ENCODE results near the gene ARL15. TPM values are rescaled to one million over a fixed set of nuclear protein-coding genes. Genes with fewer than 3 reads are reported as not detected.

The ARL15 gene
- total and polyA plus RNA-seq, 9 of the 15 experiments (the other 6 are each of a cell fraction or from before 2014, with no cell fraction given) = 18.5 to 80.4 (median 57.0) TPM

GRCh38 chr5:54310433-54311175 is at the start of gene ARL15 (continued):
- TF ChIP-seq, protein P1, sequence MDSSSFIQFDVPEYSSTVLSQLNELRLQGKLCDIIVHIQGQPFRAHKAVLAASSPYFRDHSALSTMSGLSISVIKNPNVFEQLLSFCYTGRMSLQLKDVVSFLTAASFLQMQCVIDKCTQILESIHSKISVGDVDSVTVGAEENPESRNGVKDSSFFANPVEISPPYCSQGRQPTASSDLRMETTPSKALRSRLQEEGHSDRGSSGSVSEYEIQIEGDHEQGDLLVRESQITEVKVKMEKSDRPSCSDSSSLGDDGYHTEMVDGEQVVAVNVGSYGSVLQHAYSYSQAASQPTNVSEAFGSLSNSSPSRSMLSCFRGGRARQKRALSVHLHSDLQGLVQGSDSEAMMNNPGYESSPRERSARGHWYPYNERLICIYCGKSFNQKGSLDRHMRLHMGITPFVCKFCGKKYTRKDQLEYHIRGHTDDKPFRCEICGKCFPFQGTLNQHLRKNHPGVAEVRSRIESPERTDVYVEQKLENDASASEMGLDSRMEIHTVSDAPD (CRISPR knock-in tag; IDR thresholded peaks at IDR 0.05) = no peak
- TF ChIP-seq ZNF134 (CRISPR knock-in tag; conservative IDR thresholded peaks at IDR 0.05) (no peak), SMAD3 (CRISPR knock-in tag; conservative IDR thresholded peaks at IDR 0.05) (peak; percentile 74), SMAD2 (IDR thresholded peaks at IDR 0.05; ENCODE audit: low read depth, low read length) (no peak), HIVEP1 (CRISPR knock-in tag; IDR thresholded peaks at IDR 0.05) (0 out of 2 replicates have a peak, but pooled peaks have one; percentile 17), HLTF (IDR thresholded peaks at IDR 0.05) (peak; percentile 82), AFF1 (IDR thresholded peaks at IDR 0.05; ENCODE audit: low read depth in 1 of 2, partially characterized antibody in 2 of 2) (peak; percentile 61 to 76), POU5F1 (IDR thresholded peaks at IDR 0.05; ENCODE audit: borderline replicate concordance, low read depth, low read length, partially characterized antibody) (no peak), ARHGAP35 (IDR thresholded peaks at IDR 0.05; ENCODE audit: partially characterized antibody) (no peak)
- TF ChIP-seq, protein P2, sequence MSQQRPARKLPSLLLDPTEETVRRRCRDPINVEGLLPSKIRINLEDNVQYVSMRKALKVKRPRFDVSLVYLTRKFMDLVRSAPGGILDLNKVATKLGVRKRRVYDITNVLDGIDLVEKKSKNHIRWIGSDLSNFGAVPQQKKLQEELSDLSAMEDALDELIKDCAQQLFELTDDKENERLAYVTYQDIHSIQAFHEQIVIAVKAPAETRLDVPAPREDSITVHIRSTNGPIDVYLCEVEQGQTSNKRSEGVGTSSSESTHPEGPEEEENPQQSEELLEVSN (IDR thresholded peaks at IDR 0.05; ENCODE audit: borderline replicate concordance in 1 of 2, extremely low read depth in 1 of 2, insufficient read depth in 1 of 2, insufficient read length in 1 of 2, low read depth in 1 of 2, low read length in 1 of 2, poor library complexity in 1 of 2, severe bottlenecking in 1 of 2) = peak; percentile 44 to 72
- TF ChIP-seq, protein P3, sequence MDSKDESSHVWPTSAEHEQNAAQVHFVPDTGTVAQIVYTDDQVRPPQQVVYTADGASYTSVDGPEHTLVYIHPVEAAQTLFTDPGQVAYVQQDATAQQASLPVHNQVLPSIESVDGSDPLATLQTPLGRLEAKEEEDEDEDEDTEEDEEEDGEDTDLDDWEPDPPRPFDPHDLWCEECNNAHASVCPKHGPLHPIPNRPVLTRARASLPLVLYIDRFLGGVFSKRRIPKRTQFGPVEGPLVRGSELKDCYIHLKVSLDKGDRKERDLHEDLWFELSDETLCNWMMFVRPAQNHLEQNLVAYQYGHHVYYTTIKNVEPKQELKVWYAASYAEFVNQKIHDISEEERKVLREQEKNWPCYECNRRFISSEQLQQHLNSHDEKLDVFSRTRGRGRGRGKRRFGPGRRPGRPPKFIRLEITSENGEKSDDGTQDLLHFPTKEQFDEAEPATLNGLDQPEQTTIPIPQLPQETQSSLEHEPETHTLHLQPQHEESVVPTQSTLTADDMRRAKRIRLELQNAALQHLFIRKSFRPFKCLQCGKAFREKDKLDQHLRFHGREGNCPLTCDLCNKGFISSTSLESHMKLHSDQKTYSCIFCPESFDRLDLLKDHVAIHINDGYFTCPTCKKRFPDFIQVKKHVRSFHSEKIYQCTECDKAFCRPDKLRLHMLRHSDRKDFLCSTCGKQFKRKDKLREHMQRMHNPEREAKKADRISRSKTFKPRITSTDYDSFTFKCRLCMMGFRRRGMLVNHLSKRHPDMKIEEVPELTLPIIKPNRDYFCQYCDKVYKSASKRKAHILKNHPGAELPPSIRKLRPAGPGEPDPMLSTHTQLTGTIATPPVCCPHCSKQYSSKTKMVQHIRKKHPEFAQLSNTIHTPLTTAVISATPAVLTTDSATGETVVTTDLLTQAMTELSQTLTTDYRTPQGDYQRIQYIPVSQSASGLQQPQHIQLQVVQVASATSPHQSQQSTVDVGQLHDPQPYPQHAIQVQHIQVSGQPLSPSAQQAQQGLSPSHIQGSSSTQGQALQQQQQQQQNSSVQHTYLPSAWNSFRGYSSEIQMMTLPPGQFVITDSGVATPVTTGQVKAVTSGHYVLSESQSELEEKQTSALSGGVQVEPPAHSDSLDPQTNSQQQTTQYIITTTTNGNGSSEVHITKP (IDR thresholded peaks at IDR 0.05; ENCODE audit: partially characterized antibody) = peak; percentile 80
- TF ChIP-seq, protein P4, sequence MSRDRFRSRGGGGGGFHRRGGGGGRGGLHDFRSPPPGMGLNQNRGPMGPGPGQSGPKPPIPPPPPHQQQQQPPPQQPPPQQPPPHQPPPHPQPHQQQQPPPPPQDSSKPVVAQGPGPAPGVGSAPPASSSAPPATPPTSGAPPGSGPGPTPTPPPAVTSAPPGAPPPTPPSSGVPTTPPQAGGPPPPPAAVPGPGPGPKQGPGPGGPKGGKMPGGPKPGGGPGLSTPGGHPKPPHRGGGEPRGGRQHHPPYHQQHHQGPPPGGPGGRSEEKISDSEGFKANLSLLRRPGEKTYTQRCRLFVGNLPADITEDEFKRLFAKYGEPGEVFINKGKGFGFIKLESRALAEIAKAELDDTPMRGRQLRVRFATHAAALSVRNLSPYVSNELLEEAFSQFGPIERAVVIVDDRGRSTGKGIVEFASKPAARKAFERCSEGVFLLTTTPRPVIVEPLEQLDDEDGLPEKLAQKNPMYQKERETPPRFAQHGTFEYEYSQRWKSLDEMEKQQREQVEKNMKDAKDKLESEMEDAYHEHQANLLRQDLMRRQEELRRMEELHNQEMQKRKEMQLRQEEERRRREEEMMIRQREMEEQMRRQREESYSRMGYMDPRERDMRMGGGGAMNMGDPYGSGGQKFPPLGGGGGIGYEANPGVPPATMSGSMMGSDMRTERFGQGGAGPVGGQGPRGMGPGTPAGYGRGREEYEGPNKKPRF (IDR thresholded peaks at IDR 0.05; ENCODE audit: low read depth, low read length) = no peak

Data from K562 (cell line).